SK-N-MC (cell line): ENCODE results near the gene R3HDML.
"Not testable (repeated sequence)": the region's sequence is repeated elsewhere in the genome, so short reads cannot be mapped to it uniquely, and the experiment has no call there.

Source experiments
- DNase-seq: peaks from one replicate; pipeline ENCODE4 v3.0.0-alpha.2; 2011; ENCODE audit warnings: low read depth, low spot score
- H3K27ac ChIP-seq: fragments of 200-600 bp; sonication (generic); 2 replicates; pipeline ENCODE4 v1.5.1; 2016; ENCODE audit warnings: mixed run types
- H3K36me3 ChIP-seq: fragments of 200-600 bp; sonication (generic); 2 replicates; pipeline ENCODE4 v1.6.1; 2017; ENCODE audit warnings: antibody characterized with exemption, low read length, mixed read lengths; ENCODE audit not compliant: insufficient read depth
- H3K4me3 ChIP-seq: fragments of 200-600 bp; sonication (generic); 2 replicates; pipeline ENCODE4 v1.5.1; 2016
- H3K9ac ChIP-seq: fragments of 200-600 bp; sonication (generic); 2 replicates; pipeline ENCODE4 v1.8.0; 2017; ENCODE audit warnings: mixed run types, mixed read lengths; ENCODE audit not compliant: insufficient read length
- H3K9me3 ChIP-seq: fragments of 200-600 bp; sonication (generic); 2 replicates; pipeline ENCODE4 v1.6.1; 2017; ENCODE audit warnings: low read depth, mild to moderate bottlenecking, antibody characterized with exemption, low read length, moderate library complexity, mixed read lengths
- EZH2 ChIP-seq: fragments of 200-600 bp; sonication (generic); IDR thresholded peaks from one replicate; pipeline ENCODE4 v1.6.1; 2017; ENCODE audit warnings: antibody characterized with exemption
- FOXP2 ChIP-seq: optimal IDR thresholded peaks from 2 replicates; pipeline ENCODE3; 2011; ENCODE audit warnings: mild to moderate bottlenecking, moderate library complexity; ENCODE audit not compliant: insufficient read depth; ENCODE audit errors: extremely low read length, control extremely low read depth
- POLR2AphosphoS5 ChIP-seq: IDR thresholded peaks from 2 replicates; pipeline ENCODE4 v1.6.1; 2012; ENCODE audit warnings: mild to moderate bottlenecking, low read depth, low read length, borderline replicate concordance

The R3HDML gene

GRCh38 chr20:44336725-44337380, at the start of gene R3HDML:
R3HDML (plus strand) TSS chr20:44337043; CDS start chr20:44337158, 115 bp downstream.
- TF ChIP-seq EZH2 = no peak
- TF ChIP-seq FOXP2 = no peak
- TF ChIP-seq POLR2AphosphoS5 = no peak

GRCh38 chr20:44287272-44288097, 49.4 kb upstream of the R3HDML start:
- Histone ChIP-seq H3K36me3 (no peaks in the 10 kb centered on the region), H3K27ac (no peak overlapping the region), H3K4me3 (no peak overlapping the region), H3K9ac (no peak overlapping the region), H3K9me3 (no peaks in the 10 kb centered on the region)
- no peak for DNase-seq
- no peak for TF ChIP-seq POLR2AphosphoS5
- no peak for TF ChIP-seq EZH2
- no peak for TF ChIP-seq FOXP2

More at GRCh38 chr20:44336725-44337380, at the start of gene R3HDML:
- H3K4me3 ChIP-seq = no peak within 1 kb of the TSS
- no peak within 1 kb of the TSS for H3K9ac ChIP-seq
- no peaks in the 10 kb centered on the region for H3K36me3 ChIP-seq
- no peak for DNase-seq
- H3K9me3 ChIP-seq = no peaks in the 10 kb centered on the region
- no peak within 1 kb of the TSS for H3K27ac ChIP-seq

GRCh38 chr20:44288252-44288651, 48.6 kb upstream of the R3HDML start:
- Histone ChIP-seq H3K9me3 (no peaks in the 10 kb centered on the region), H3K4me3 (no peak overlapping the region), H3K9ac (no peak overlapping the region), H3K36me3 (no peaks in the 10 kb centered on the region), H3K27ac (no peak overlapping the region)
- no peak for TF ChIP-seq FOXP2
- no peak for TF ChIP-seq POLR2AphosphoS5
- DNase-seq = no peak

- DNase-seq = no peak
- H3K4me3 ChIP-seq = no peak overlapping the region
- H3K9ac ChIP-seq = no peak overlapping the region
- no peaks in the 10 kb centered on the region for H3K36me3 ChIP-seq
- no peaks in the 10 kb centered on the region for H3K9me3 ChIP-seq
- no peak overlapping the region for H3K27ac ChIP-seq
- TF ChIP-seq EZH2 = no peak
- TF ChIP-seq POLR2AphosphoS5 = no peak
- TF ChIP-seq FOXP2 = no peak
Measured at GRCh38 chr20:44291754-44292153, 45.1 kb upstream of the R3HDML start.

- no peak for DNase-seq
- Histone ChIP-seq H3K9me3 (no peaks in the 10 kb centered on the region), H3K36me3 (no peaks in the 10 kb centered on the region), H3K4me3 (no peak overlapping the region), H3K27ac (no peak overlapping the region), H3K9ac (no peak overlapping the region)
- TF ChIP-seq POLR2AphosphoS5 (no peak), EZH2 (no peak), FOXP2 (no peak)
Measured at GRCh38 chr20:44296011-44296410, 40.8 kb upstream of the R3HDML start.

- Histone ChIP-seq H3K9me3 (no peaks in the 10 kb centered on the region), H3K36me3 (no peaks in the 10 kb centered on the region), H3K4me3 (no peak overlapping the region), H3K27ac (no peak overlapping the region), H3K9ac (no peak overlapping the region)
- TF ChIP-seq POLR2AphosphoS5 (no peak), FOXP2 (no peak), EZH2 (no peak)
- no peak for DNase-seq
Measured at GRCh38 chr20:44297721-44298120, 39.1 kb upstream of the R3HDML start.

- not testable (repeated sequence) for DNase-seq, H3K27ac ChIP-seq, H3K4me3 ChIP-seq, H3K36me3 ChIP-seq, H3K9me3 ChIP-seq, H3K9ac ChIP-seq
Measured at GRCh38 chr20:44299011-44299535, 37.8 kb upstream of the R3HDML start.

- no peaks in the 10 kb centered on the region for H3K9me3 ChIP-seq
- H3K9ac ChIP-seq = no peak overlapping the region
- DNase-seq = no peak
- no peak overlapping the region for H3K27ac ChIP-seq
- H3K36me3 ChIP-seq = no peaks in the 10 kb centered on the region
- TF ChIP-seq EZH2 = no peak
- no peak for TF ChIP-seq POLR2AphosphoS5
- TF ChIP-seq FOXP2 = no peak
- H3K4me3 ChIP-seq = no peak overlapping the region
Measured at GRCh38 chr20:44301285-44301684, 35.6 kb upstream of the R3HDML start.
